ENCODE measurements around the gene MTUS2. TPM values are rescaled to one million over a fixed set of nuclear protein-coding genes. Genes with fewer than 3 reads are reported as not detected.

Gene MTUS2
- total RNA-seq, 2 donors from 2014 or later: 4.0 to 5.4 TPM

GRCh38 chr13:28805193-28805819 lies 14.8 kb upstream of the MTUS2 start:
- Histone ChIP-seq H3K27ac (no peak overlapping the region), H3K27me3 (no peaks in the 10 kb centered on the region), H3K36me3 (replicated peaks in 1 of 2; ENCODE audit: insufficient read depth in 1 of 2, low read depth in 2 of 2) (no peaks in the 10 kb centered on the region), H3K4me3 (no peak overlapping the region), H3K9me3 (peaks cover 0 to 7% (median 0%) of the 10 kb centered on the region in 3 donors), H3K4me1 (no peaks in the 10 kb centered on the region)
- DNase-seq: peak in 1 of 4 donors; percentile 20
- TF ChIP-seq, protein P1, sequence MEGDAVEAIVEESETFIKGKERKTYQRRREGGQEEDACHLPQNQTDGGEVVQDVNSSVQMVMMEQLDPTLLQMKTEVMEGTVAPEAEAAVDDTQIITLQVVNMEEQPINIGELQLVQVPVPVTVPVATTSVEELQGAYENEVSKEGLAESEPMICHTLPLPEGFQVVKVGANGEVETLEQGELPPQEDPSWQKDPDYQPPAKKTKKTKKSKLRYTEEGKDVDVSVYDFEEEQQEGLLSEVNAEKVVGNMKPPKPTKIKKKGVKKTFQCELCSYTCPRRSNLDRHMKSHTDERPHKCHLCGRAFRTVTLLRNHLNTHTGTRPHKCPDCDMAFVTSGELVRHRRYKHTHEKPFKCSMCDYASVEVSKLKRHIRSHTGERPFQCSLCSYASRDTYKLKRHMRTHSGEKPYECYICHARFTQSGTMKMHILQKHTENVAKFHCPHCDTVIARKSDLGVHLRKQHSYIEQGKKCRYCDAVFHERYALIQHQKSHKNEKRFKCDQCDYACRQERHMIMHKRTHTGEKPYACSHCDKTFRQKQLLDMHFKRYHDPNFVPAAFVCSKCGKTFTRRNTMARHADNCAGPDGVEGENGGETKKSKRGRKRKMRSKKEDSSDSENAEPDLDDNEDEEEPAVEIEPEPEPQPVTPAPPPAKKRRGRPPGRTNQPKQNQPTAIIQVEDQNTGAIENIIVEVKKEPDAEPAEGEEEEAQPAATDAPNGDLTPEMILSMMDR (IDR thresholded peaks at IDR 0.05): peak in 1 of 7 experiments; percentile 5
- no peak for TF ChIP-seq POLR2A (IDR thresholded peaks at IDR 0.05)
- intact Hi-C loops (cut with DNase I): no loop called here
- no peak for ATAC-seq
- WGBS, 2 donors: 39 to 42% methylated on average over 11 of the region's 11 CpGs

GRCh38 chr13:28817204-28817603 lies 2.9 kb upstream of the MTUS2 start:
- Histone ChIP-seq H3K4me3 (no peak overlapping the region), H3K4me1 (peaks cover 12% of the 10 kb centered on the region), H3K36me3 (replicated peaks in 1 of 2; ENCODE audit: insufficient read depth in 1 of 2, low read depth in 2 of 2) (no peaks in the 10 kb centered on the region), H3K27ac (no peak overlapping the region), H3K9me3 (no peaks in the 10 kb centered on the region), H3K27me3 (peaks cover 0 to 7% of the 10 kb centered on the region in 2 donors)
- no peak for DNase-seq
- TF ChIP-seq, protein P1 (IDR thresholded peaks at IDR 0.05): no peak
- no peak for TF ChIP-seq POLR2A (IDR thresholded peaks at IDR 0.05)
- 64 to 77% methylated on average over 2 of the region's 2 CpGs for whole genome bisulfite sequencing, 2 donors
- ATAC-seq: no peak
- intact Hi-C loops (cut with DNase I): no loop called here

- no peaks in the 10 kb centered on the region for H3K9me3 ChIP-seq
- peaks cover 12% of the 10 kb centered on the region for H3K4me1 ChIP-seq
- peaks cover 0 to 7% of the 10 kb centered on the region in 2 donors for H3K27me3 ChIP-seq
- intact Hi-C loops (cut with DNase I): no loop called here
- DNase-seq (peak in 2 of 4 donors; percentile 16 to 25), ATAC-seq (no peak)
- H3K36me3 ChIP-seq (replicated peaks in 1 of 2; ENCODE audit: insufficient read depth in 1 of 2, low read depth in 2 of 2): no peaks in the 10 kb centered on the region
- H3K4me3 ChIP-seq: no peak overlapping the region
- H3K27ac ChIP-seq: no peak overlapping the region
- WGBS, 2 donors: 3 to 6% methylated on average over 9 to 29 of the region's 29 CpGs
- no peak for TF ChIP-seq POLR2A (IDR thresholded peaks at IDR 0.05)
- TF ChIP-seq, protein P1 (IDR thresholded peaks at IDR 0.05): no peak
Measured at GRCh38 chr13:28819046-28819730, 951 bp upstream of the MTUS2 start.

DNA sequence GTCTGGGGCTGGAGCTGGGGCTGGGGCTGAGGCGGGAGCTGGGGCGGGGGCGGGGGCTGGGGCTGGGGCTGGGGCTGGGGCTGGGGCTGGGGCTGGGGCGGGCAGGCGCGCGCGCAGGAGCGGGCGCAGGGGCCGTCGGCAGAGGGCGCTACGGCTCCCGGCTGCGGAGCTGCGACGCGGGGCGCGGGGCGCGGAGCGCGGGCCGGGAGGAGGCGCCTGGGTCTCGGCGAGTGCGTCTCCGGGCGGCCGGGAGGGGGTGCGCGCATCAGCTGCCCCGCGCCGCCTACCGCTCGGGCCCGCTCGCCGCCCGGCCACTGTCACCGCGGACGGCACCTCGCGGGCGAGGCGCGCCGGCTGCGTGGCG lies 422 bp upstream of the MTUS2 start:
- Histone ChIP-seq H3K36me3 (replicated peaks in 1 of 2; ENCODE audit: insufficient read depth in 1 of 2, low read depth in 2 of 2) (no peaks in the 10 kb centered on the region), H3K27me3 (peaks cover 0 to 7% of the 10 kb centered on the region in 2 donors), H3K9me3 (no peaks in the 10 kb centered on the region), H3K4me3 (no peak overlapping the region), H3K27ac (no peak overlapping the region), H3K4me1 (peaks cover 12% of the 10 kb centered on the region)
- 1% methylated on average over 15 of the region's 55 CpGs; no CpG with 5 or more reads in 1 of the 2 donors for WGBS, 2 donors
- intact Hi-C loops (cut with DNase I): no loop called here
- peak; percentile 85 for ATAC-seq
- DNase-seq: peak; percentile 55 to 74 (median 58)
- TF ChIP-seq, protein P1 (IDR thresholded peaks at IDR 0.05): peak in 4 of 7 experiments; percentile 41 to 72 (median 52)
- TF ChIP-seq POLR2A (IDR thresholded peaks at IDR 0.05): no peak

All from body of pancreas (tissue), 4 donors.